ENCODE measurements around the gene P2RY2.

The P2RY2 gene

DNA sequence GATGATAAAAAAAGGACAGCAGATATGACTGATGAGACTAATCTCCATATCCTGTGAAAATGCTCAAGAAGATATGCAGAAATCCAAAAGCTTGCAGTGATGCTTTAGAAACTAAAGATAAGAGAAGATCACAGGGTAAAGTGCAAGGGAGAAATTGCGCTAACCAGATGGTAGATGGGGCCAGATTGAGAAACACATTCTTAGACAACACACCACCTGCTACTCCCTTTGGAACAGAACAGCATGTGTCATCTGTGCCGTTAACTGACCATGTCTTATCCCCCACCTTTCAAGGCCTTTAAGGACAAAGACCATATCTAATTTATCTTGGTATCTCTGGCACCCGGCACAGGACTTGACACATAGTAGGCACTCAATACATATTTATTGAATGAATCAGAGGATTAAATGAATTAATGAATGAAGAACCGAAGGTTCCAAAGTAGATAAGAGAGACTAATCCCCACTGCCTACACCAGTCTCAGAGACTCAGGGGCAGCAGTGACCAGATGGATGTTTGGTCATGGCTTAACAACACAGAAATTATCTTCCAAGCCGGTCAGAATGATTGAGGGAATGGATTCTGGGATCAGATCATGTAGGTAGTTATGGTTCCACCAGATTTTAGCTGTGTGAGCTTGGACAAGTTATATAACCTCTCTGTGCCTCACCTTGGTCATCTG is 12.3 kb upstream of the P2RY2 start:
- no peak for DNase-seq

DNA sequence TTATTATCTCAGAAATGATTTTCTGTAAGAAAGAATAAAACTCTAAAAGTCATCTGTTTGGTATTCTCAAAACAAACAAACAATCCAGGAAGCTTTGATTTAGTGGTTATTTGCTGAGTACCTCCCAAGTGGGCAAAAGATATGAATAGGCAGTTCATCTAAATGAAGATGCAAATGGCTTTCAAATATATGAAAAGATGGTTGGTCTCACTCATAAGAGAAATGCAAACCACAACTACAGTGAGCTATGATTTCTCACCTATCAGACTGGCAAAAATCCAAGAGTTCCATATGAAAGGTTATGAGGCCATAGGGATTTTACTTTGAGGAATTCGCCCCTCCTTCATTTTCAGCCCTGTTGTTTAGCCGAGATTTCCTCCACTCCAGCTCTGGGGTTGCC is 11.3 kb upstream of the P2RY2 start:
- DNase-seq: no peak

DNA sequence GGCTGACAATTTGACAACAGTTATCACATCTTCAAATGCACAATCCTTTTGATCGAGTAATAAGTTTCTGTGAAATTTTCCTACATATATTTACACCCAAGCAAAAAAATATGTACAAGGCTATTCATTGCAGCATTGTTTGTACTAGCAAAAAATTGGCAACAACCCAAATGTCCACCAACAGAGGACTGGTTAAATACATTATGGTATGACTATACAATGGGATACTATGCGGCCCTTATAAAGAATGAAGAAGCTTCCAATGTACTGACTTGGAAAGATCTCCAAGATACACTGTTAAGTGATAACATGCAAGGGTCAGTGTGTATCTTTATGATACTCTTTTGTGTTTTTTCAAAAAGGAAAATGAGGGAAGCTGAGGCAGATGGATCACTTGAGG is 8.2 kb upstream of the P2RY2 start:
- no peak for DNase-seq

DNA sequence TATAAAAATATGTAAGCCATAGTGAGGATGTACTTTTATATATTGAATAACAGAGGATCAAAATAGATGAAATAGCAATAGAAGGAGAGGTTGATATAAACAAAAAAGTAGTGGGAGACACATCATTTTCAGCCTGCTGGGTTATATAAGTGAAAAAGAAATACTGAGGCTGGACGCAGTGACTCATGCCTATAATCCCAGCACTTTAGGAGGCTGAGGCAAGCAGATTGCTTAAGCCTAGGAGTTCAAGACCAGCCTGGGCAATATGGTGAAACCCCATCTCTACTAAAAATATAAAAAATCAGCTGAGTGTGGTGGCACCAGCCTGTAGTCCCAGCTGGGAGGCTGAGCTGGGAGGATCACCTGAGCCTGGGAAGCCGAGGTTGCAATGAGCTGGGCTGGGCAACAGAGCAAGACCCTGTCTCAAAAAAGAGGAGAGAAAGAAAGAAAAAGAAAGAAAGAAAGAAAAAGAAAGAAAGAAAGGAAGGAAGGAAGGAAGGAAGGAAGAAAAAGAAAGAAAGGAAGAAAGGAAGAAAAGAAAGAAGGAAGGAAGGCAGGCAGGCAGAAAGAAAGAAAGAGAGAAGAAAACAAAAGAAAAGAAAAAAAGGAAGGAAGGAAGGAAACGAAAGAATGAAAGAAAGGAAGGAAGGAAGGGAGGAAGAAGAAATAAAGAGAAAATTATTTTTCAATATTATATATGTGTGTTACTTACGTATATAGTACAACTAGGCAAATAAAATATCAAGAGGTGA is 7.0 kb upstream of the P2RY2 start:
- no peak for DNase-seq

DNA sequence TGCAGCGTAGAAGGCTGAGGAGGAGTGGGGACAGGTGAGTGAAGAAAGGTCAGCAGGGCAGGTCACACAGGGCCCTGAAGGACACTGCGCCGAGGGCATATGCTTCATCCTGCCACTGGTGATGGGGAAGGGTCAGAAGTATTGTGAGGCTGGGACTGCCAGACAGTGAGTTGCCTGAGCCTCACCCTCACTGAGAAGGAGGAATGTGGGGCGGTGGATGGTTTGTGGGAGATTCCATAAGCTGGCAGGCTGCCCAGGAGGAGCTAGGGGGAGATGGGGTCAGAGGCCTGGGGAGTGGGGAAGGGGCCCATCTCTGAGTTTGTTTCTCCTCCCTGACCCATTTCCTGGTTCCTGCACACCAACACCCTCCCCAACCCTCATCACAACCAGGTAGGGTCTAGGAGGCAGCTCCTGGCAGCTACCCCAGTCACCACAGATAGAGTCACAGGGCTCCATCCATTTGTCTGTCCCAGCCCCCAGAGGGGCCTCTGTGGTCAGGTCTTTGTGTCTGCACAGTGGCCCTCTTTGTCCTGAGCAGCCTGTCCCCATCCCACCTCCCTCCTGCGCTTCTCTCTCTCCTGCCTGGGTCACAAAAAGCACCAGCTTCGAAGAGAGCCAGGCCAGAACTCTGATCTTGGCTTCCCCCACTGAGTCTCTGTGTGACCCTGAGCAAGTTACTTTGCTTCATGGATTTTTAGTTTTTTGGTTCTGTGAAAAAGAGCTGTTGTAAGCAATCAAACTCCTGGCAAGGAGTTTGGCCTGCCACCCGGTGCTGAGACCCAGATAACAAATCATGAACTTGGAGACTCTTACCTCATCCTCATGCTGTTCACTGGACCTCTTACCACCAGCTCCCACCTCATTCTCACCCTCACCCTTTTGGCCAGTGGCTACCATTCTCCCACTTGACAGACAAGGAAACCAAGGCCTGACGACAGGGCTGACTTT is 4.6 kb upstream of the P2RY2 start:
- DNase-seq: no peak

DNA sequence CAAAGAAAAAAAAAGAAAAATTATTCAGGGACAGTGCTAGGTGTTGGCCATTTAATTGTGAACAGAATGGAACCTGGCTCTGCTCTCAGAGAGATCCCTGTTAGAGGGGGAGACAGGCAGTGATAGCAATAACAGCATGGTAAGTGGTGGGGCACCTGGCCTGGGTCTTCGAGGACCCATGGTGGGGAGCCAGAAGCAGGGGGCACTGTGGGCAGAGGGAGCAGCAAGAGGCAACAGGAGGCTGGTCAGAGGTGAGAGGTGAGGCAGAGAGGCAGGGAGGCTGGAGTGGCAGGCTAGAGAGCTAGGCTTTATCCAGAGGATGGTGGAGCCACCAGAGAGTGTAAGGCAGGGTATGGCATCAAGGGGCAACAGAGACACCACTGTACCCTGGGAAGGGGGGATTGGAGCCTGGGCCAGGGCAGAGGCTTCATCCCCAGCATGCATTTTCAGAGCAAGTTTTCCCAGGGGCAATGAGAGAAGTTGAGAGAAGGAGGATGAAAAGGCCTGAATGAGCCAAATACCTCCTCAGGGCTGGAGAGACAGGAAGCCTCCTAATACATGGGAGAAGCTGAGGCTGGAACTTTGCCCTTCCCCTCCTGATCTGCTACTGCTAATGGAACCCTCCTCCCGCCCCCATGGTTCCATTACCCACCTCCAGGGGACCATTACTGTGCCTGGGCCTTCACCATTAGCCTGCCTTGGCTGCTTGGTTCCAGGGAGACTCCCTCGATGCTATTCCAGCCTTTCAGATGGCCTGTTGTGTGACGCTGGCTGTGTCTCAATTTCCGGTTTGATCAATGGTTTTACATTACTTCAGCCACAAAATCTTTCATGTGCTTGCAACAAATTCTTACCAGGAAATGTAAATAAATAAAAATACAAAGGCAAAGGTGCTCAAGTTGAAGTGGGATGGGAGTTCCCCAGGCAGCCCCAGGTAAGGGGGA is 2.6 kb upstream of the P2RY2 start:
- no peak for DNase-seq

DNA sequence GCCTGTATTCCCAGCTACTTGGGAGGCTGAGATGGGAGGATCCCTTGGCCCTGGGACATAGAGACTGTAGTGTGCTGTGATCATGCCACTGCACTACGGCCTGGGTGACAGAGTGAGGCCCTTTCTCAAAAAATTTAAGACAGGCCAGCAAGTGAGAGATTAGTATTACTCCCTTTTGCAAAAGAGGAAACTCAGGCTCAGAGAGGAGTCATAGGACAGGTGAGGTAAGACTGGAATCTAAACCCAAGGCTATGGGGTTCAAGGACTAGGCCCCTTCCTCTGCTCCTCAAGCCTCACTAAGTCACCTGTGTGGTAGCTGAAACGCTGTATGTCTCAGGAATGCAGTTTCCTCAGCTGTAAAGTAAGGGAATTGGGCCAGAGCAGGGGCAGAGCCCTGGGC is 1.6 kb upstream of the P2RY2 start:
- DNase-seq: no peak

DNA sequence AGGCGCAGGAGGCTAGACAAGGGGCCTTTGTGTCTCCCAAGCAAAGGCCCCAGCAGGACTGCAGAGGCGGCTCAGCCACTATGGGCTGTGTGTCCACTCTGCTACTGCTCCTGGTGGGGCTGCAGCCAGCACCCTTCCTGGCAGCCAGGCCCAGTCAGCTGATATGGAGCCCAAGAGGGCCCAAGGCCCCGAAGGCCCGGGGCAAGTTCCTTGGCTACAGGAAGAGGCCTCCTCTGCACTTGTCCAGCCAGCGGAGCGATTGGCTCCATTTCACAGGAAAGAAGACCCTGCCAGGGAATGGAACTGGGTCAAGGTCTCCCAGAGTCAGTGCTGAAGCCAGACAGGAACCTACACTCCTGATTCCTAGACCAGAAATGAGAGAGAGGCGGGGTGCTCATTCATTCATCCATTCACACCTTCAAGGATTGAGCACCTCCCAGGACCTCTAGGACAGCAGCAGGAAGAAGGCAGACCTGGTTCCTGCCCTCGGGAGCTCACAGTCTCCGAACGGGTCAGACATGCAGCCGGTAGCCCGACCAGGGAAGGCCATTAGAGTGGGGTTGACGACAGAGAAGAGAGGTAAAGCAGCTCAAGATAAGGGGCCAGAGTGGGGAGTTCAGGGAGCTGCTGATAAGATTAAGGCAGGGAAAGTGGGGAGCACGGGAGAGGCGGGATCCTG is 811 bp upstream of the P2RY2 start:
- no peak for DNase-seq

DNA sequence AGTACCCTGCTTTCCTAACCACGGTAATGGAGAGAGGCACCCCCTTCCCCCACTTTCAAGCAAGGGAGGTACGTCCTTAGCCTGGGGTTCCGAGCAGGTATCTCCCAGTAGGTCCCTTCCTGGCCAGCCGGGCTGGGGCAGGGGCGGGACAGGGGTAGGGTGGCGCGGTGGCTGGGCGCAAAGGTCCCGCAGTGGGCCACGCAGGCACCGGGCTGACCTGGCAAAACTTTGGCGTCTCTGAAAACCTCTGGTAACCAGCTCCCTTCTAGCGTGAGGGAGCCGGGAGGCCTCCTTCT is 323 bp upstream of the P2RY2 start:
- DNase-seq: no peak

DNA sequence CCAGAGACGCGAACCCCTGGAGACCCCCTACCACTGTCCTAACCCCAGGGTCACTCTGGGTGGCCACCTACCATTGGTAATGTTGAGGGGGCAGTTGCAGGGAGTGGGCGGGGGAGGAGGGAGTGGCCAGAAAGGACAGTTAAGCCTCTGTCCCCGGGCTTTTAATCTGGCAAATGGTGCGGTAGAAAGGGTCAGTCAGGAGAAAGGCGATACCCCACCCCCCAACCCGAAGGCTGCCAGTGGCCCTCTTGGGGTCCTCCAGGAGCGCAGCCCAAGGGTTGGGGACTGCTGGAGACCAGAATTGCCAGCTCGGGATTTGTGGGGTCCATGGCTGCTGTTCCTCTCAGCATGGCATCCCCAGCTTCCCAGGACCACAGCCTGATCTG is 742 bp downstream of the P2RY2 start:
- no peak for DNase-seq

DNA sequence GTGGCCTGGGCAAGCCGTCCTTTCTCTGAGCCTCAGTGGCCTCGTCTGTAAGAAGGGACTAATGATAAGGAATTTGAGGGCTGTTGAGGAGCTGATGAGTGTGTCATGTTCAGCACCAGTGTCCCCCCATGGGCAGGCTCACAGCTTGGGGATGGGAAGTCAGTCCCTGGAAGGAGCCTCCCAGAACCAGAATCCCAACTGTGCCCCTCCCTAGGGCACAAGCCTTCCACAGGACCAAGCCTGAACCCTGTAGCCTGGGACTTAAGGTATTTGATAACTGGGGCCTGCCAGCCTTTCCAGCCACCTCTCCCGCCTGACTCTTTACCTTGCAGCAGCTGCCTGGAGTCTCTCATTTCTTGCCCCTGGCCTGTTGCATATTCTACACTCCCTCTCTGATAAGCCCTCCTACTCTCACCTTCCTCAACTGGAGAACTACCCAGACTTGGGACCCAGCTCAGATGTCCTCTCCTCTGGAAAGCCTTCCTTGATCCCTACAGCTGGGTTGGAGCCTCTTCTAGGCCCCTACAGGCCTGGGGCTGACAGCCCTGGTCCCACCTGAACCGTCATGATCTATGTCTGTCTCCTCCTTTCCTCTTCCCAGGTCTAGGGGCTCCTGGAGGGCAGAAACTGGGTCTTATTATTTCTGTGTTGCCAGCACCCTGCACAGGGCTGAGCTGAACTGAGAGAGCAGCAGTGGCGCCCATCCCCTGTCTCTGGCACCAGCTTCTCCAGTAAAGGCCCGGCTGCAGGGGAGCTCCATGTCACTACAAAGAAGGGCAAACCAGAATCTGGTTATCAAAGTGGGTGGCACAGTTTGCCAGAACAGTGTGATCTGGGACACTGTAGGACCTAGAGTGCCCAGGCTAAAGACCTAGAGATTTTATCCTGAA is 1.6 kb downstream of the P2RY2 start:
- no peak for DNase-seq

DNA sequence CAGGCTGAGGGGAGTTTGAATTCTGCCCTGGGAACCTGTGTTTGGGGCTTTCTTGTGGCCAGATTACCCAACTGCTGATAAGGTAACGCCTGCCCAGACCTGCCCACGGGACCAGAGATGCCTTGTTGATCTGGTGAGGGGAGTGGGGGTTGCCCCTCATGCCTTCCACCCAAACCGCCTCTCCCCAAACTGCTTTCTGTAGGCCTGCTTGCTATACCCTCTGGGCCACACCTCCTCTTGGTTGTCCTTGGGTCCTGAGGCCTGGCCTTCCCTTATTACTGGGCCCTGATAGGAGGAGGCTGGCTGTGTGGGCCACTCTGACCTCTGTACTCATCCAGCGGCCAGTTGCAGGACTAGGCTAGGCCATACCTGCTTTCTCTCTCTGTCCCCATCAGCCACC is 3.4 kb downstream of the P2RY2 start:
- no peak for DNase-seq

DNA sequence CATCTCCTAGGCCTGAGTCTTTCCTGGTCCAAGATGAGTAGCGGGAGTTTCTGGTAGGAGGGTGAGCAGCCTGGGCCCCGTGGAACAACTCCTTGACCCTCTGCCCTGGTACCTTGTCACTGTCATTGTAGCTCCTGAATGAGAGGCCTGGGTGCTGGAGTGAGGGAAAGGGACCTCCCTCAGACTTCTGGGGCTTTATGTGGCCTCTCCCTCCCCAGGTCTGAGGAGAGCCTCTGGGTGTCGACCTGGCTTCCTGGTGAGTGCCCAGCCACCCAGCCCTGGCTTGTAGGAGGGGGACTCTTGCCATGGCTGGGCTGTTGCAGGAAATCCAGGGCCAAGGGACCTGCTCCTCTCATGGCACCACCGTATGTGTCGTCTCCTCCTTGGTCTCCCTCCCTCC is 3.9 kb downstream of the P2RY2 start:
- no peak for DNase-seq

DNA sequence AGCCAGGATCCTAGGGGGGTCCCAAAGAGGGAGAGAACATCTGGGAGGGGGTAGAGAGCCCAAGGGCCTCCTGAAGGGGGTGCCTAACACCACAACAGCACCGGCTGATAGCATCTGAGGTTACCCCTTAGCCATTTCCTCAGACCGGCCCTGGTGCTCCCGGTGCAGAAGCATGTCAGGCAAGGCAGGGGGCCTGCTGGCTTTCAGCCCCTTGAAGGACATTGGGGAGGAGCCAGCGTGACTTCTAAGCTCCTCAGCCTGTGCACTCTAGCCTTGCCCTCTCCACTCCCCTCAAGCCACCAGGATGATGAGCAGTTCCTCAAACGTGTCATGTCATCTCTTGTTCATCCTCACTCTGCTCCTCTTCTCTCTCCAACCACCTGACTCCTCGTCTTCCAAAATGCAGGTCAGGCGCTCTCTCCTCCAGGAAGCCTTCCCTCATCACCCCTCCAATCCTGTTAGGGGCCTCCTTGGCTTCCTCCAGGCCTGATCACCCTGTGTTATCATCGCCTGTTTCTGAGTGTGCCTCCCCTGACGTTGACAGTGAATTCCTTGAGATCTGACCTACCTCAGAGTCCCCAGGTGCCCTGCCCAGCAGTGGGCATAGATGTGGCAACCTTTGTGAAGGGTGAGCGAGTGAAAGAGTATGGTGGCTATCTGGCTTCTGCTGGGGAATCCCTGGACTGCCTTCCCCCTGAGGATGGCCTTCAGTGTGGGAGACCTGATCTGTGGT is 6.1 kb downstream of the P2RY2 start:
- DNase-seq: no peak

DNA sequence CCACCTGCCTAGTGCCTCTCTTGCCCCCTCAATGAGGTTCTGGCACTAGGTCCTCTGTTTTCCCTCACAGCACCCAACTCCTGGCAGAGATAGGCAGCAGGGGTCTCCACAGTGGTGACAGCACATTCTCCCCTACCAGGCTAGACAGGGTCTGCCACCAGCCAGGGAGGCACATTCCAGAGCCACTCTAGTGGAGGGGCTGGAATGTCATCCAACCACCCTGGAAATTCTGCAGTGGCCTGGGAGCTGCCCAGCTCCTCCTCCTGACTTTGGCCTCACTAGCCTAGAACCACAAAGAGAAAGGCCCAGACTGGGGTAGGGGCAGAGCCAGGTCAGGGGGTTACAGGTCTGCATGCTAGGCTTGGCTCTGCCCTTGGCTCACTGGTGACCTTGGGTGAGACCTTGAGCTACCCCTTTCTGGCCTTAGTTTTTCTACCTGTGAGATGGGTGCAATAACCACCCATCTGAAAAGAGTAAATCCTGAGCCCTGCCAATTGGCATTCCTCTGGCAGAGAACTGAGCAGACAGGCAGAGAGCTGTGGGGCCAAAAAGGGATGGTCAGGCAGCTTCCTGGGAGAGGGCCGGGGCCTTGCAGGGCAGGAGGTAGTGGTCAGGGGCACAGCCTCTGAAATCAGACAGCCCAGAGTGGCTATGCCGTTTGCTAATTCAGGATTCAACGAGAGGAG is 7.1 kb downstream of the P2RY2 start:
- no peak for DNase-seq

DNA sequence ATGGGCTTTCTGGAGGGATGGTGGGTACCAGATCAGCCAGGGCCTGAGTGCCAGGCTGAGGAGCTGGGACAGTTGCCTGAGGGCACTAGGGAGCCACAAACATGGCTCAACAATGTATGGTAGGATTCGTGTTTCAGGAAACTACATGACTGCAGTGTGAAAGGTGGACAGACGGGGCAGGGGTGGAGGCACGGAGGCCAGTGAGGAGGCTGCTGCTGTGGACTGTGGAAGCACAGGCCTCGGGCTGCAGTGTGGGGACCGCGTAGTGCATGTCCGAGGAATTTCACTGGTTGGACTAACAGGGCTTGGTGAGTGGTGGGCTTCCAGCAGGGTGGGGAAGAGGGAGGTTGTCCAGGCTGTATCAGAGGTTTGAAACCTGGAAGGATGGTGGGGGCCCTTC is 7.8 kb downstream of the P2RY2 start:
- DNase-seq: no peak

DNA sequence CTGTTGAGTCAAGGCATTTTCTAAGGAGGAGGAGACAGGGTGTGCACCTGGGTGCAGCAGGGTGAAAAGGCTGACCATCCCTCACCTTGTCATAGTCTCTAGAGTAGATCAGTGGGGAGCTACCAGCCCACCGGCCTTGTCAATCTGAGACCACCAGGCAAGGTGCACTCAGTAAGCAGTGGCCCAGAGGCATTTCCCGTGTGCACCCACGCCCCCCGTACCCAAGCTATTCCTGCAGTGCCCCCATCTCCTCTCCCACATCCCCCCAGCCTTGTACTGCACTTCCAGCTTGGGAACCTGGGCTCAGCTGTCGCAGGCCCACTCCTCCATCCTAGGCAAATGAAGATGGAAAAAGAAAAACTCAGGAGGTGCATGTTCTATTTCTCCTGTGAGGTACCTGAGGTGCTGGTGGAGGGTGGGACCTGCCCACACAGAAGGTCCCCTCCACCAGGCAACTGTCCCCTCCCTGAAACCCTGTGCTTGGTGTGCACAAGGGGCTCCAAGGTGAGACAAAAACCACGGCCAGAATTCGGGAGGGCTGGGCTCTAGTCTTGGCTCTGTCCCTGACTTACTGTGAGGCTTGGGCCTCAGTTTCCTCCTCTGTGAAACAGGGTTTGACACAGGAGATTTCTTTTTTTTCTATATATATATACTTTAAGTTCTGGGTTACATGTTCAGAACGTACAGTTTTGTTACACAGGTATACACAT is 8.4 kb downstream of the P2RY2 start:
- DNase-seq: no peak

DNA sequence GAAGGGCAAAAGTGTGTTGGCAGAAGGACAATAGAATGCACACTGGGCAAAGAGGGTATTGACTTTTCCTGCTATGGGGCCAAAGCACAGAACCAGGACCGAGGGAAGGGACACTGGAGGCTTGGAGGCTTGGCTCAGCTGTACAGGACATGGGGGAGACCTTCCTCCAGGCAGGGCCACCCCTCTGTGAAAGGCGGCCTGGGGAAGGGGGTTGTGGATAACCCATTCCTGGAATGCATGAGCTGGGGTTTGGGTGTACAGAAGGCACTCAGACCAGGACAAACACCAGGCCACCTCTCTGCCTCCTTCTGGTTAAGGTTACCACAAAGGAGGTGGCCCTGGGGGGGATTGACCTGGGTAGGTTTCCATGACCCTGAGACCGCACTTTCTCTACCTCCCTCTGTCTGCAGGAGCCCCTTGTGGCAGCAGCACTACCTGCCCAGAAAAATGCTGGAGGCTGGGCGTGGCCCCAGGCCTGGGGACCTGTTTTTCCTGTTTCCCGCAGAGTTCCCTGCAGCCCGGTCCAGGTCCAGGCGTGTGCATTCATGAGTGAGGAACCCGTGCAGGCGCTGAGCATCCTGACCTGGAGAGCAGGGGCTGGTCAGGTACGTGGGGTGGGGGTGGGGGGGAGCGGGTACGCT is 9.6 kb downstream of the P2RY2 start:
- DNase-seq: no peak

Data from fibroblast of skin of abdomen (primary cell).